ENCODE results near the gene GNG7. TPM values are rescaled to one million over a fixed set of nuclear protein-coding genes. Genes with fewer than 3 reads are reported as not detected.

Gene GNG7
- total RNA-seq, 6 experiments from 2014 or later = 1.3 to 3.7 (median 2.3) TPM

DNA sequence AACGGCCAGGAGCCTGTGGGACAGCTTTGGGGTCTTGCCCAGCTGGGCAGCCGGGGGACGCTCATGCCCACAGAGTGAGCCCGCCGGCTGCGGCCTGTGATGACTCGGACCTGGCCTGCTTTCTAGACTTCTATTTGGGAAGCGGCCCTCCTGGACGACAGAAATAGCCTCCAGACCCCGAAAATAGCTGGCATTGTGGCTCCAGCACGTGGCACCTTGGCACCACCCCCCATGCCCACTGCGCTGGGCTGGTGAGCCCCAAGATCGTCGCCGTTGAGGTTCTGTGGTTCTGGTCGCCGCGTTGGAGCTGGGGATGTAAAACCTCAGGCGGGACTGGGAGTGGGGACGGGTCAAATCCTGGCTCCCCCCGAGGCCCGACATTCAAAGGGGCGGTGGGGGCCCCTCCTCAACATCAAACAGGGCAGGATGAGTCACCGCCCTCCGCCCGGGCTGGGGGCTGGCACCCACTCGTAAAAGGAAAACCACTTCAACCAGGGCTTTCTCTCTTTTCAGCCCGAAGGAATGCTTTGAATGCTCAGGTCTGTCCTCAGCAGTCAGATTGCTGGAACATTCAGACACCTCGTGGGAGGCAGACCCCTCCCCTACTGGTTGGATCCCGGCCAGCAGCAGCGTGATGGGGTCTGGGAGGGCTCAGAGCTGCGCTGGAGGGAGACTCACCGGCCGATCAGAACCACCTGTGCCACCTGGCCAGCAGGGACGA is 184.5 kb downstream of the GNG7 start:
- H3K27me3 ChIP-seq = no peaks in the 10 kb centered on the region

DNA sequence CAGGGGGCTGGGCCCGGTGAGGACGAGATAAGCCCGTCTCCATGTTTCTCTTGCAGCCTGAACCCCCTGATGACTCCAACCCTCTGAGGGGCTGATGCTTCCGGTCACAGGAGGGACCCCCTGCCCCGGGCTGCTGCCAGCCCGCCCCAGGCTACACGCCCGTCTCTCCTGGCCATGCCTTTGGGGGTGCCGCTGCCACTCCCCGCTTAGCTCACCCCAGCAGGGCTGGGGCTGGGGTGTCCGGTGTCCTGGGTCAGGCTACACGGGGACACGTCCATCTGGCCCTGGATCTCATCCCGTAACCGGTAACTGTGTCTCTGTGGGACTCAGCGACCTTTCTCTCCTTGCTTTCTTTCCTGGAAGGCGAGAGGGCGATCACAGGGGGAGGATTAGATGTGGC is 185.8 kb downstream of the GNG7 start:
- no peaks in the 10 kb centered on the region for H3K4me1 ChIP-seq

More for the DNA sequence above, 184.5 kb downstream of the GNG7 start:
- H3K4me3 ChIP-seq = no peak overlapping the region
- WGBS (ENCODE audit: insufficient coverage, low coverage, low lambda C conversion rate, missing lambda C conversion rate) = 71% methylated on average over 10 of the region's 35 CpGs
- ATAC-seq (peak in 1 of 4 donors; percentile 6), DNase-seq (no peak)
- H3K36me3 ChIP-seq = no peaks in the 10 kb centered on the region
- no peak overlapping the region for H3K27ac ChIP-seq
- no peaks in the 10 kb centered on the region for H3K4me1 ChIP-seq
- intact Hi-C loops (cut with DNase I) = no loop called here
- no peaks in the 10 kb centered on the region for H3K9me3 ChIP-seq
- TF ChIP-seq POLR2A (IDR thresholded peaks at IDR 0.05) = no peak

DNA sequence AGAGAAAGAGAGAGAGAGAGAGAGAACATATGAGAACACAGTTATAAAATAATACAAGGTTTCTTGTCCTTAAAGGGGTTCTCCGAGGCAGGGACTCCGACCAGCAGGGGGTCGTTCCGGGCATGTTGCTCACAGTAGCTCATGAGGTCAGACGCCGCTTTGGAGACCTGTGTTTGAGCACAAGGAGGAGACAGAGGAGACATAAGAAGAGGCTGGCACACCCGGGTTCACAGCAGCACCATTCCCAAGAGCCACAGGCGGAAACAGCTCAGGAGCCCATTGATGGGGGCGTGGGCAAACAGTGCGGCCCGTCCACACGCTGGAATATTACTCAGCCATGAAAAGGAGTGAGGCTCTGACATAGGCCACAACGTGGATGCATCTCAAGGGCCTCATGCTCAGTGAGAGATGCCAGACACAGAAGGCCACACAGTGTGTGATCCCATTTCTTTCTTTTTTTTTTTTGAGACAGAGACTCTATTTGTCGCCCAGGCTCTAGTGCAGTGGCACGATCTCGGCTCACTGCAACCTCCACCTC is 187.4 kb downstream of the GNG7 start:
- Histone ChIP-seq H3K27ac (no peak overlapping the region), H3K27me3 (no peaks in the 10 kb centered on the region), H3K36me3 (no peaks in the 10 kb centered on the region), H3K4me3 (no peak overlapping the region), H3K9me3 (no peaks in the 10 kb centered on the region), H3K4me1 (no peaks in the 10 kb centered on the region)
- TF ChIP-seq, protein P1, sequence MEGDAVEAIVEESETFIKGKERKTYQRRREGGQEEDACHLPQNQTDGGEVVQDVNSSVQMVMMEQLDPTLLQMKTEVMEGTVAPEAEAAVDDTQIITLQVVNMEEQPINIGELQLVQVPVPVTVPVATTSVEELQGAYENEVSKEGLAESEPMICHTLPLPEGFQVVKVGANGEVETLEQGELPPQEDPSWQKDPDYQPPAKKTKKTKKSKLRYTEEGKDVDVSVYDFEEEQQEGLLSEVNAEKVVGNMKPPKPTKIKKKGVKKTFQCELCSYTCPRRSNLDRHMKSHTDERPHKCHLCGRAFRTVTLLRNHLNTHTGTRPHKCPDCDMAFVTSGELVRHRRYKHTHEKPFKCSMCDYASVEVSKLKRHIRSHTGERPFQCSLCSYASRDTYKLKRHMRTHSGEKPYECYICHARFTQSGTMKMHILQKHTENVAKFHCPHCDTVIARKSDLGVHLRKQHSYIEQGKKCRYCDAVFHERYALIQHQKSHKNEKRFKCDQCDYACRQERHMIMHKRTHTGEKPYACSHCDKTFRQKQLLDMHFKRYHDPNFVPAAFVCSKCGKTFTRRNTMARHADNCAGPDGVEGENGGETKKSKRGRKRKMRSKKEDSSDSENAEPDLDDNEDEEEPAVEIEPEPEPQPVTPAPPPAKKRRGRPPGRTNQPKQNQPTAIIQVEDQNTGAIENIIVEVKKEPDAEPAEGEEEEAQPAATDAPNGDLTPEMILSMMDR (IDR thresholded peaks at IDR 0.05) = no peak
- TF ChIP-seq POLR2A (IDR thresholded peaks at IDR 0.05) = no peak
- intact Hi-C loops (cut with DNase I) = no loop called here
- WGBS (ENCODE audit: insufficient coverage, low coverage, low lambda C conversion rate, missing lambda C conversion rate) = 91% methylated on average over 7 of the region's 16 CpGs
- ATAC-seq (no peak), DNase-seq (no peak)

More for the DNA sequence above, 185.8 kb downstream of the GNG7 start:
- TF ChIP-seq POLR2A (IDR thresholded peaks at IDR 0.05) = no peak
- TF ChIP-seq, protein P1 (IDR thresholded peaks at IDR 0.05) = no peak
- no peak overlapping the region for H3K4me3 ChIP-seq
- no peak for ATAC-seq
- no peaks in the 10 kb centered on the region for H3K27me3 ChIP-seq
- no peaks in the 10 kb centered on the region for H3K36me3 ChIP-seq
- intact Hi-C loops (cut with DNase I) = no loop called here
- 70% methylated on average over 9 of the region's 18 CpGs for WGBS (ENCODE audit: insufficient coverage, low coverage, low lambda C conversion rate, missing lambda C conversion rate)
- DNase-seq = no peak
- H3K9me3 ChIP-seq = no peaks in the 10 kb centered on the region
- no peak overlapping the region for H3K27ac ChIP-seq

DNA sequence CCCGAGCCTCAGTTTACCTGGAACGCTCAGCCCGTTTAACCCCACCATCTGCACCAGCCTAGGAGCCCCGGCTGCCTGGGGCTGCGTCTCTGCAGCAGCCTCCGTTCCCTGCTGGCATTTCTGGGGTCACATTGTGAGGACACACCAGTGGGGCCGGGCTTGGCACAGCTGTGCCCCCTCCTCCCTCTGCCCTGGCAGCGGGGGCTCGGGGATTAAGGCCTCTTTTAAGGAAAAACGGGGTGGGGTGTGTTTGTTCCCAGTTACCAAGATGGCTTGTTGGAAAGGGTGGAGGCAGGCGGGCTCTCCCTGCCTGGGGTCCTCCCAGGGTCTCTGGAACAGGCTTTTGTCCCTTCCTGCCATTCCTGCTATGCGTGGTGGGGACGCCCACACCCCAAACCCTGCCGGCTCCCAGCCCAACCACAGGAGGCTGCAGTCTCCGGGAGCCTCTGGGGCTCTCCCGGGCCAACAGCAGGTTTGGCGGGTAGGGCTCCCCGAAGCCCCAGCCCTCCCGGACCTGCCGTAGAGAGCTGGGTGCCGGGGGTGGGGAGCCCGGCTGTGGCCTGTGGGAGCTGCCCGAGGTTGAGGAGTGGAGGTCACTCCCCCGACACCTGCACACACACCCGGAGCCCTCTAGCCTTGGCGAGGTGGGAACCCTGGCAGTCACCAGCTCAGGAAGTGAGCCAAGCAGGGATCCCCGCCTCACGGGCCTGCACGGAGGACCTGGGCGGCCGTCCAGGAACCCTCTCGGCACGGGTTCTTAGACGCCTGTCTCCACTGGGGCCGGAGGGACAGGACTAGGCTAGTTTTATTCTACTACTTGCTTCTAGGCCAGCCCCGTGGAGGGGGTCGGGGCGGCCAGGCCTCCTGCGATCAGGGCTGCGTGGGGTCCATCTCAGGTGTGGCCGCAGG is 189.7 kb downstream of the GNG7 start:
- no peaks in the 10 kb centered on the region for H3K36me3 ChIP-seq
- no peaks in the 10 kb centered on the region for H3K27me3 ChIP-seq
- H3K27ac ChIP-seq = no peak overlapping the region
- 93% methylated on average over 5 of the region's 41 CpGs for WGBS (ENCODE audit: insufficient coverage, low coverage, low lambda C conversion rate, missing lambda C conversion rate)
- H3K4me3 ChIP-seq = no peak overlapping the region
- DNase-seq (no peak), ATAC-seq (peak in 2 of 4 donors; percentile 14 to 39)
- intact Hi-C loops (cut with DNase I) = no loop called here
- TF ChIP-seq, protein P1 (IDR thresholded peaks at IDR 0.05) = no peak
- no peak for TF ChIP-seq POLR2A (IDR thresholded peaks at IDR 0.05)
- no peaks in the 10 kb centered on the region for H3K9me3 ChIP-seq
- no peaks in the 10 kb centered on the region for H3K4me1 ChIP-seq

Data from right lobe of liver (tissue), 6 donors.